DND-41 (cell line): ENCODE data around the gene CYP1B1.

Experiments
- ATAC-seq: fragments of 200-7000 bp; cut with Tn5 transposase; 3 replicates; pipeline ENCODE4 v1.9.1; 2021; ENCODE audit warnings: low read depth; ENCODE audit not compliant: insufficient read depth
- DNase-seq: peaks from one replicate; pipeline ENCODE4 v3.0.0-alpha.2; 2020
- H2AFZ ChIP-seq: 2 replicates; pipeline ENCODE4 v1.6.0; 2012; ENCODE audit warnings: low read depth, low read length
- H3K27ac ChIP-seq: 2 replicates; pipeline ENCODE4 v1.5.1; 2012; ENCODE audit warnings: low read length, inconsistent platforms
- H3K27me3 ChIP-seq: fragments of 200-600 bp; sonication (generic); 2 replicates; pipeline ENCODE4 v1.6.0; 2012; ENCODE audit warnings: low read length, mild to moderate bottlenecking, inconsistent platforms; ENCODE audit not compliant: insufficient read depth, poor library complexity
- H3K36me3 ChIP-seq: 2 replicates; pipeline ENCODE4 v1.5.1; 2012; ENCODE audit warnings: low read length, inconsistent platforms; ENCODE audit not compliant: insufficient read depth
- H3K4me1 ChIP-seq: 2 replicates; pipeline ENCODE4 v1.5.1; 2012; ENCODE audit warnings: mild to moderate bottlenecking, low read length; ENCODE audit not compliant: insufficient read depth
- H3K4me2 ChIP-seq: 2 replicates; pipeline ENCODE4 v1.6.0; 2012; ENCODE audit warnings: mild to moderate bottlenecking, moderate library complexity, low read length, inconsistent platforms; ENCODE audit not compliant: insufficient read depth
- H3K4me3 ChIP-seq, 2 experiments: fragments of 200-600 bp in 1 of 2; shearing (Covaris generic) in 1 of 2; 2 replicates each; pipeline ENCODE4 v1.5.1; 2012 to 2016; ENCODE audit warnings: inconsistent platforms in 2 of 2, low read length in 2 of 2, mild to moderate bottlenecking in 2 of 2, low read depth in 1 of 2, moderate library complexity in 1 of 2
- H3K79me2 ChIP-seq: 2 replicates; pipeline ENCODE4 v1.6.0; 2012; ENCODE audit warnings: low read length, inconsistent platforms; ENCODE audit not compliant: insufficient read depth
- H3K9ac ChIP-seq: 2 replicates; pipeline ENCODE4 v1.6.0; 2012; ENCODE audit warnings: low read depth, mild to moderate bottlenecking, inconsistent platforms, low read length, moderate library complexity
- H3K9me3 ChIP-seq: 2 replicates; pipeline ENCODE4 v1.5.1; 2012; ENCODE audit warnings: low read length, moderate library complexity, mild to moderate bottlenecking, inconsistent platforms; ENCODE audit not compliant: insufficient read depth, severe bottlenecking
- H4K20me1 ChIP-seq: 2 replicates; pipeline ENCODE4 v1.6.0; 2012; ENCODE audit warnings: low read length; ENCODE audit not compliant: insufficient read depth
- CTCF ChIP-seq: IDR thresholded peaks from 2 replicates; pipeline ENCODE4 v1.5.1; 2012; ENCODE audit warnings: borderline replicate concordance, low read length, moderate library complexity, mild to moderate bottlenecking; ENCODE audit not compliant: poor library complexity, severe bottlenecking; ENCODE audit errors: extremely low read depth
- EZH2 ChIP-seq: IDR thresholded peaks from 3 replicates; pipeline ENCODE4 v1.6.1; 2012; ENCODE audit warnings: borderline replicate concordance, low read depth, mild to moderate bottlenecking, moderate library complexity, low read length, inconsistent platforms; ENCODE audit not compliant: severe bottlenecking

CYP1B1 gene

GRCh38 chr2:38076710-38077430, 919 bp upstream of the CYP1B1 start:
- Histone ChIP-seq H3K4me1 (no peaks in the 10 kb centered on the region), H3K4me2 (no peak overlapping the region), H3K79me2 (no peaks in the 10 kb centered on the region), H3K27me3 (no peaks in the 10 kb centered on the region), H4K20me1 (no peaks in the 10 kb centered on the region), H3K9ac (no peak overlapping the region), H3K27ac (no peak overlapping the region), H2AFZ (no peak overlapping the region), H3K9me3 (peaks cover 13% of the 10 kb centered on the region), H3K4me3 (no peak overlapping the region), H3K36me3 (no peaks in the 10 kb centered on the region)
- TF ChIP-seq CTCF (no peak), EZH2 (no peak)
- DNase-seq: no peak
- no peak for ATAC-seq

DNA sequence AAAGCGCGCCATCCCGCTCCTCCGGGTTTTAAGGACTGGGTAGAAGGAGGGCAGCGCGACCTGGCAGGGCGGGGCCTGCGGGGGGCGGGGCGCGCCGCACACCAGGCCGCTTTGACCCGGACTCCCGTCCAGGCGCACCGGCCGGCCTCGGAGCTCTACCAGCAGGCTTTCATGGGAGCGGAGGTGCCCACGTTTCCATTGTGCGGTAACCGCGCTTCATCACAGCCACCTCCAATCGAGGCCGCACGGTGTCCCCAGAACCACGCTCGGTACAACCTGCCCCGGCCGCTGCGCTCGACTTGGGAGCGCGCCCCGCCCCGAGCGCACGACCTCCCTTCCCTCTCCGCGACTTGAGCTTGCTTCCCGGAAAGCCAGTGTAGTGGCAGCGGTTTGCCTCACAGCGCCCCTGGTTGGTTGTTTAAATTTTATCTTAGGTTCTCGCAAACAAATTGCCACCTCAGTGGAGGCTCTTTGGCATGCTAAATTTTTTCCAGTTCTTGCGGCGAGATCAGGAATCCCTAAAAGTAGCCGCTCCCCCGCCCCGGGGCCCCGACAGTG, 280 bp upstream of the CYP1B1 start:
- H2AFZ ChIP-seq: no peak overlapping the region
- H3K9me3 ChIP-seq: peaks cover 13% of the 10 kb centered on the region
- H3K9ac ChIP-seq: no peak overlapping the region
- no peaks in the 10 kb centered on the region for H3K27me3 ChIP-seq
- TF ChIP-seq EZH2 (no peak), CTCF (no peak)
- no peaks in the 10 kb centered on the region for H3K4me1 ChIP-seq
- ATAC-seq: no peak
- no peak overlapping the region for H3K27ac ChIP-seq
- no peaks in the 10 kb centered on the region for H3K79me2 ChIP-seq
- H3K4me3 ChIP-seq: no peak overlapping the region
- H3K4me2 ChIP-seq: no peak overlapping the region
- H4K20me1 ChIP-seq: no peaks in the 10 kb centered on the region
- DNase-seq: no peak
- H3K36me3 ChIP-seq: no peaks in the 10 kb centered on the region

DNA sequence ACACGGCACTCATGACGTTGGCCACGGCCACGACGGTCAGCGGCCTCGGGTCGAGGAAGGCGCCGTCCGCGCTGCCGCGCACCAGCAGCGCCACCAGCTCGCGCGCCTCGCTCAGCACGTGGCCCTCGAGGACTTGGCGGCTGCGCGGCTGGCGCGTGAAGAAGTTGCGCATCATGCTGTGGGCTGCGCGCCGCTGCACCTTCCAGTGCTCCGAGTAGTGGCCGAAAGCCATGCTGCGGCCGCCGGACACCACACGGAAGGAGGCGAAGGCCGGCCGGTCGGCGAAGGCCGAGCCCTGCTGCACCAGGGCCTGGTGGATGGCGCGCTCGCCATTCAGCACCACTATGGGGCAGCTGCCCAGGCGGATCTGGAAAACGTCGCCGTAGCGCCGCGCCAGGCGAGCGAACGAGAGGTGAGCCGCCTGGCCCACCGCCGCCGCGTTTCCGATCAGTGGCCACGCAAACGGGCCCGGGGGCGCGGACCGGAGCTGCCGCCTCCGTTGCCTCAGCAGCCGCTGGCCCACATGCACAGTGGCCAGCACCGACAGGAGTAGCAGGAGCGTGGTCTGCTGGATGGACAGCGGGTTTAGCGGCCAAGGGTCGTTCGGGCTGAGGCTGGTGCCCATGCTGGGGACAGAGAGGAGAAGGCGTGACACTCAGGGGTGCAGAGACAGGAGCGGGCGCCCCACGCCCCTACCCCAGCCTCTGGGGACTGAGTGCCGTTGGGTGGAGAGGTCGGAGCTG, 1.0 kb downstream of the CYP1B1 start:
- no peak overlapping the region for H3K4me2 ChIP-seq
- H3K9me3 ChIP-seq: peaks cover 13% of the 10 kb centered on the region
- DNase-seq (no peak), ATAC-seq (no peak)
- H3K36me3 ChIP-seq: no peaks in the 10 kb centered on the region
- H2AFZ ChIP-seq: no peak overlapping the region
- H3K79me2 ChIP-seq: no peaks in the 10 kb centered on the region
- TF ChIP-seq CTCF: no peak
- no peak overlapping the region for H3K27ac ChIP-seq
- H3K9ac ChIP-seq: no peak overlapping the region
- H4K20me1 ChIP-seq: no peaks in the 10 kb centered on the region
- H3K4me3 ChIP-seq: no peak overlapping the region
- H3K4me1 ChIP-seq: no peaks in the 10 kb centered on the region
- no peaks in the 10 kb centered on the region for H3K27me3 ChIP-seq
